ENCODE data around the gene SNRNP25.
"Not testable (repeated sequence)": the region's sequence is repeated elsewhere in the genome, so short reads cannot be mapped to it uniquely, and the experiment has no call there.

The SNRNP25 gene

DNA sequence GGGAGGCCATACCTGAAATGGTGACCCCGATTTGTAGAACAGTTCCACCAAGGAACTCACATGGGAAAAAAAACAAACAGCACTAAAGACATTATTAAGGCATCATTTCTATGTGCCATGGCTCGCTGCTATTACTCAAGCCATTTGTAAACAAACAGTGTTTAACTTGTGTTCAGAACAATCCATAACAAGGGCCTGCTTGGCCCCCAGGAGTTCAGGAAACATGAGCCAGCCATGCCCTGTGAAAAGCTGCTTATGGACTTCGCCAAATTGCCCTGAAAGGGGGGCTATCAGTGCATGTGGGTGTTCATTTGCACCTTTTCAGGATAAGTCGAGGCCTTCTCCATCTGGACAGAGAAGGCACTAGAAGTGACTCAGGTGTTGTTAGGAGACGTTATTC lies 8.2 kb upstream of the SNRNP25 start:
- in situ Hi-C loops (cut with MboI; ENCODE audit: low sequenced_read_pairs, unreplicated experiment), result no loop called here

GRCh38 chr16:46510-46909 lies 7.1 kb upstream of the SNRNP25 start:
- DNase-seq (ENCODE audit: low spot score); in situ Hi-C loops (cut with MboI; ENCODE audit: low sequenced_read_pairs, unreplicated experiment): not testable (repeated sequence)

More for the DNA sequence above, 8.2 kb upstream of the SNRNP25 start:
- no peak for TF ChIP-seq CTCF (IDR thresholded peaks at IDR 0.05; ENCODE audit: borderline replicate concordance, control extremely low read depth, extremely low read depth, insufficient read depth, missing control alignments)
- no peak for DNase-seq (ENCODE audit: low spot score)

DNA sequence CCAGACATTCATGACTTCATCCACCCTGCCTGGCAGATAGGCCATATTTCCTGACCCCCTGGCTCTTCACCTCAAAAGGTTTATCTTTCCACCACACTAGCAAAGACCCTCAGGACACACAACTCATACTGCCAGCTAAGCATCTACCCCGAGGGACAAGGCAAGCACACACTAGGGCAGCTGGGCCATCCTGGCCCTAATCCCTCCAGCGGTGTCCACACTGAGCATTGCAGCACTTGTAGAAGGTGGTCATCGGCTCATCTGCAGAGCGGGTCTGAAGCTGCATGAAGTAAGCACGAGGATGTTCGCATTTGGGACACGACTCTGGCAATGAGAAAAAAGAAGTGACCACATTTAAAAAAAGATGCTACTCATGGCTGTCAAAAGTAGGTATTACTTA lies 6.4 kb upstream of the SNRNP25 start:
- in situ Hi-C loops (cut with MboI; ENCODE audit: low sequenced_read_pairs, unreplicated experiment), result no loop called here
- no peak for TF ChIP-seq CTCF (IDR thresholded peaks at IDR 0.05; ENCODE audit: borderline replicate concordance, control extremely low read depth, extremely low read depth, insufficient read depth, missing control alignments)
- no peak for DNase-seq (ENCODE audit: low spot score)

DNA sequence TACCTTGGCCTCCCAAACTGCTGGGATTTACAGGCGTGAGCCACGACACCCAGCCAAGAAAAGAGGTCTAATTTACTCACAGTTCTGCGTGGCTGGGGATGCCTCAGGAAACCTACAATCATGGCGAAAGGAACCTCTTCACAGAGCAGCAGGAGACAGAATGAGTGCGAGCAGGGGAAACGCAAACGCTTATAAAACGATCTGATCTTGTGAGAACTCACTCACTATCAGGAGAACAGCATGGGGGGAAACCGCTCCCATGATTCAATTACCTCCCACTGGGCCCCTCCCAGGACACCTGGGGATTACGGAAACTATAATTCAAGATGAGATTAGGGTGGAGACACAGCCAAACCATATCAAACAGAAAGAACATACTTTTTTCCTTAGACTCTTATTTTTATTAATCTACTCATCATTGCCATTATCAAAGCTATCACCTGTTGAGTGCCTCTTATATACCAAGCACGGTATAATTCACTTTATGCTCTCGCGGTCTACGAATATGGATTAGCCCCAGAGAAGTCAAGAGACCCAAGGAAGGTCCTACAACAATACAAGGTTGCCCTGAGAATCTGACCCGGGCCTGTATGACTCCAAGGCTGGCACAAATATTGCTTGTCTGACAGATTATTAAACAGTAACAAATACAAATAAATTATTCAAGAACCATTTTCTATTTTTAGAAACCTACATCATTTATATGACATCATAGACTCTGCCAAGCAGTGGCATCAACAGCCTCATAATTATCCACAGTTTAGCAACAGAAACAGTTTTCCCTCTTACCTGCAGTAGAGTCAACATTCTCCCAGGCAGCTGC lies 2.6 kb upstream of the SNRNP25 start:
- no peak for DNase-seq (ENCODE audit: low spot score)
- no peak for TF ChIP-seq CTCF (IDR thresholded peaks at IDR 0.05; ENCODE audit: borderline replicate concordance, control extremely low read depth, extremely low read depth, insufficient read depth, missing control alignments)
- in situ Hi-C loops (cut with MboI; ENCODE audit: low sequenced_read_pairs, unreplicated experiment), result no loop called here

DNA sequence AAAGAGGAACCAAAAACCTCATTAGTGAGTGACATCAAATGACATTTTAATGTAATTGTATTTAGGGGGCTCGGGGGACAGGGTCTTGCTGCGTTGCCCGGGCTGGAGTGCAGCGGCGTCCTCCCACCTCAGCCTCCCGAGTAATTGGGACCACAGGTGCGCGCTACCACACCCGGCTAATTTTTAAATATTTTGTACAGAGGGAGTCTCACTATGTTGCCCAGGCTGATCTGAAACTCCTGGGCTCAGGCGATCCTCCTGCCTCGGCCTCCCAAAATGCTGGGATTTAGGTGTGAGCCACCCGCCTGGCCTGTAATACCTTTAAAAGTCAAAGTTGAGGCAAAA lies 581 bp downstream of the SNRNP25 start:
- in situ Hi-C loops (cut with MboI; ENCODE audit: low sequenced_read_pairs, unreplicated experiment), result no loop called here
- TF ChIP-seq CTCF (IDR thresholded peaks at IDR 0.05; ENCODE audit: borderline replicate concordance, control extremely low read depth, extremely low read depth, insufficient read depth, missing control alignments), result no peak
- no peak for DNase-seq (ENCODE audit: low spot score)

DNA sequence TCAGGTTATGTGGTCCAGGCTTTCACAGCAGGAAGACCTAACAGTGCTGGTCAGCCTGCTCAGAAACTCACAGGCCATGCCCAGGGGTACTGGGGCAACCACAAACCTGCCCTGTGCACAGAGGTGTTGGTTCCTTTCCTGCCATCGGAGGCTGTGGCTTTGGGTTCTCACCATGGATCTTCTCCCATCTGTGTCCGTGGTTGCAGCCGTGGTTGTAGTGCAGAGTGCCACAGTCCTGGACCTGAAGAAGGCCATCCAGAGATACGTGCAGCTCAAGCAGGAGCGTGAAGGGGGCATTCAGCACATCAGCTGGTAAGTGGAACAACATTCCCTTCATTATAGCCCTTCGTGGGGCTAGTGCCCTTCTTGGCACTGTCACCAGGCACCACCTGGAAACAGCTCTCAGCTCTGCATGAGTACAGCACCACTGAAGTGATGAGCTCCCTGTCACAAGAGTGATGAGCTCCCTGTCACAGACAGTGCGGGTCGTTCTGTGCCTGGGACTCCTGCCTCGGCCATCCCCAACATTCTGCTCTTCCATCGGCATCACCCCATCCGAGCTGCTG lies 2.0 kb downstream of the SNRNP25 start:
- no peak for DNase-seq (ENCODE audit: low spot score)
- in situ Hi-C loops (cut with MboI; ENCODE audit: low sequenced_read_pairs, unreplicated experiment), result no loop called here
- no peak for TF ChIP-seq CTCF (IDR thresholded peaks at IDR 0.05; ENCODE audit: borderline replicate concordance, control extremely low read depth, extremely low read depth, insufficient read depth, missing control alignments)

DNA sequence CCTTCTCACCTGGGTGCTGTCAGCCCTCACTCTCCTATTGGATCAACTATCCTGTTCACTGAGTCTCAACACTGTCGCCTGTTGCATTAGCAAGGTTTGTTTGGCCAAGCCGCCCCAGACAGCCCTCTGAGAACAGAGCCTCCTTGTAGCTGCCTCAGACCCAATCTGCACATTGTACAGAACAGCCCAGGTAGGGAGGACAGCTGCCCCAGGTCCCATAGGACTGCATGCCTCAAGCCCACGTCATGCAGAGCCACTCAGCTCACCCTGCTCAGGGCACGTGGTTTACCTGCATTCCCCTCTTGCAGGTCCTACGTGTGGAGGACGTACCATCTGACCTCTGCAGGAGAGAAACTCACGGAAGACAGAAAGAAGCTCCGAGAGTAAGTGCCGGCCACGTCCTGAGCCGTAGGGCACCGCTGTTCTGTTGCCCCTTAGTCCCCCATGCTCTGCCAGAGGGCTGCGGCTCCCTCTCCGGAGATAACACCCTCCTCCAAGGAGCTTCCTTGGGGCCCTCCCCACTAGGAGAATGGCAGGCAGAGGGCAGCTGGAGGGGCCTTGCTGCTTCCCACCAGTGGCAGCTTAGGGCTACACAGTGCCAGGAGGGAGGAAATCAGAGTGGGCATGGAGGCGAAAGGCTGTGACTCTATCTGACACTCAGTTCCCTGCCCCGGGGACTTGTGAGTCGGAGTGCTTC lies 2.8 kb downstream of the SNRNP25 start:
- no peak for DNase-seq (ENCODE audit: low spot score)
- in situ Hi-C loops (cut with MboI; ENCODE audit: low sequenced_read_pairs, unreplicated experiment), result no loop called here
- no peak for TF ChIP-seq CTCF (IDR thresholded peaks at IDR 0.05; ENCODE audit: borderline replicate concordance, control extremely low read depth, extremely low read depth, insufficient read depth, missing control alignments)
